Stimulated activated CD8-positive, alpha-beta memory T cell treated with anti-CD3 and anti-CD28 coated beads, Interleukin-15, amount 100 ng/mL, for 4 hours (primary cell): Measurements from ENCODE around the gene ANKRD45.
"Not testable (repeated sequence)": the region's sequence is repeated elsewhere in the genome, so short reads cannot be mapped to it uniquely, and the experiment has no call there.

ENCODE experiments used
- DNase-seq, 2 donors: peaks; one replicate each; pipeline ENCODE4 v3.0.0-alpha.2; 2020; ENCODE audit warnings: low read depth in 2 of 2

ANKRD45 gene, protein sequence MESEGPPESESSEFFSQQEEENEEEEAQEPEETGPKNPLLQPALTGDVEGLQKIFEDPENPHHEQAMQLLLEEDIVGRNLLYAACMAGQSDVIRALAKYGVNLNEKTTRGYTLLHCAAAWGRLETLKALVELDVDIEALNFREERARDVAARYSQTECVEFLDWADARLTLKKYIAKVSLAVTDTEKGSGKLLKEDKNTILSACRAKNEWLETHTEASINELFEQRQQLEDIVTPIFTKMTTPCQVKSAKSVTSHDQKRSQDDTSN

DNA sequence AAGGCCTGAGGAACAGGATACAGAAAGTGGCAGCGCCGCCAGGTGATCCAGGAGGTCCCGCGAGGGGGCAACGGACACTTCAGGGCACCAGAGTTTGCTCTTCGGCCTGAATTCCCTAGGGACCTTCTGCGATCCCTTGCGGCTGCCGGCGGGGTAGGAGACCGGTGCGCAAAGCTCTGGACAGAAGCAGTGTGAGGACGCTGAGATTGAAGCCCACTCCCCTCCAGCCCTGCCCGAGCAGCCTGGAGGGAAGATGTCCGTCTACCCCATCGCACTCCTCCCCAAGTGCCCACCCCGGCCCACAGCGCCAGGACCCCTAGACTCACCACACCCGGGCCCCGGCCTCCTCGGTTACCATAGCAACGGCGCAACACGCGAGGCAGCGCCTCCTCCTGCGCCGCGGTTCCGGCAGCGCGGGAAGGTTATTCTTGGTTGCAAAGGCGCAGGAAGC is at the start of gene ANKRD45:
TSS of gene ANKRD45 (minus strand) at position 361 of the 451 bp plus-strand sequence. CDS start 10,433 bp downstream, outside the sequence.
- DNase-seq: no peak

DNA sequence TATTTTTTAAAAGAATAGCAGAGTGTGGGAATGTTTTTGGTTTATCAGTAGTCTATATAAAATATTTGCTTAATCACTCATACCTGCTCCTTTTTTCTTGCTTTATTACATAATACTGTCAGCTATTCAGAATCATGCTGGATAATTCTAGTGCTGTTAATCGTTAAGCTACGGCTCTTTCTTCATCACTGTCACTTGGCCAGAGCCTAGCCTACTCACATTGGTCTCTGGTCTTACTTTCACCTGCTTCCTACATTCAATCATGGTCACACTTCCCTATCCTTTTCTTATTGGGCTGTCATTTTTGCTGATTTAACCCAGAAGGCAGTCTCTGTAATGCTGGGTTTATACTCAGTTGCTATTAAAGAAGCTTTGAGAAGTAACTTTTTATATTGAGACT is 47.6 kb upstream of the ANKRD45 start:
- DNase-seq: no peak

DNA sequence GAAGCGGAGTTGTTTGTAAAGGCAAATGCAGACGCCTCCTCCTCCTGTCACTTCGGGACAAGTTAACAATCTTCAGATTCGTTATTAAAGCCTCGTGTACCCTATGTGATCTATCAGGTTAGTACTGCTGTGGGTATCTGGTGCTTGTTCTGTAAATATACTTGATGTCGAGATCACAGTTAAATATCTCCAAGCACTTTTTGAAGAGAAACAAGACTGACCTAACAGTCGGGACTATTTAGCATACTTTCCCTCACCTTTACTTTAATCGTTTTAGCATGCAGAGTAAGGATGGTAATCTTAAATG is 45.8 kb upstream of the ANKRD45 start:
- no peak for DNase-seq

- peak; percentile 65 to 70 for DNase-seq
Measured at GRCh38 chr1:173714759-173715537, 45.3 kb upstream of the ANKRD45 start, which contains the start of gene KLHL20. TSS of gene KLHL20 (plus strand) at chr1:173714981. CDS start at chr1:173716044, 1,063 bp downstream.

GRCh38 chr1:173714441-173714758 is 44.7 kb upstream of the ANKRD45 start:
- DNase-seq: no peak

- DNase-seq: no peak
Measured at GRCh38 chr1:173708787-173709186, 39.1 kb upstream of the ANKRD45 start.

DNA sequence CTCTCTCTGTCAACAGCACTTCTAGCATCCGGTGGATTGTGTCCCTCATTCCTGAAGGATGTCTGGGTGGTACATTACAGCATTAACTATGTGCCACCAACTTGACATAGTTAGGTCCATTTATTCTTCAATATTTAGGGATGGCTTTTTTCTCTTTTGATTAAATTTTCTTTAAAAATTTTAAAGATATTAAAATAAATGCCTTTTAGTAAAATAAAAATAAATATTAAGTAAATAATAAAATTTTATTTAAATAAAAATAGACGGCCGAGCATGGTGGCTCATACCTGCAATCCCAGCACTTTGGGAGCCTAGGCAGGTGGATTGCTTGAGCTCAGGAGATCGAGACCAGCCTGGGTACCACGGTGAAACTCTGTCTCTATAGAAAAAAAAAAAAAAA is 35.5 kb upstream of the ANKRD45 start:
- DNase-seq: no peak

DNA sequence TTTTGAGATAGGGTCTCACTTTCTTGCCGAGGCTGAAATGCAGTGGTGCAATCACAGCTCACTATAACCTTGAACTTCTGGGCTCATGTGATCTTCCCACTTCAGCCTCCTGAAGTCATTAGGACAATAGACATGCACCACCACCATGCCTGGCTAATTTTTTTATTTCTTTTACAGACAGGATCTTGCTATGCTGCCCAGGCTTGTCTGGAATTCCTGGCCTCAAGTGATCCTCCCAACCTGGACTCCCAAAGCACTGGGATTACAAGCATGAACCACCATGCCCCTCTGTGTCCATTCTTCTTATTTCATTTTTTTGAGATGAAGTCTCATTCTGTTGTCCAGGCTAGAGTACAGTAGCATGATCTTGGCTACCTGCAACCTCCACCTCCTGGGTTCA is 33.1 kb upstream of the ANKRD45 start:
- DNase-seq: no peak

- DNase-seq: not testable (repeated sequence)
Measured at GRCh38 chr1:173701299-173701698, 31.6 kb upstream of the ANKRD45 start.

GRCh38 chr1:173693238-173693637 is 23.6 kb upstream of the ANKRD45 start:
- DNase-seq: no peak

DNA sequence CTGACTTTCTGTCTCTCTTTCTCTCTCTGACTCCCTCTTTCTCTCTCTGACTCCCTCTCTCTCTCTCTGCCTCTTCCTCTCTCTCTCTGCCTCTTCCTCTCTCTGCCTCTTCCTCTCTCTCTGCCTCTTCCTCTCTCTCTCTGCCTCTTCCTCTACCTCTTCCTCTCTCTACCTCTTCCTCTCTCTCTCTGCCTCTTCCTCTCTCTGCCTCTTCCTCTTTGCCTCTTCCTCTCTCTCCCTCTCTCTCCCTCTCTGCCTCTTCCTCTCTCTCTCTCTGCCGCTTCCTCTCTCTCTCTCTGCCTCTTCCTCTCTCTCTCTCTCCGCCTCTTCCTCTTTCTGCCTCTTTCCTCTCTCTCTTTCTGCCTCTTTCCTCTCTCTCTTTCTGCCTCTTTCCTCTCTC is 18.6 kb upstream of the ANKRD45 start:
- no peak for DNase-seq

DNA sequence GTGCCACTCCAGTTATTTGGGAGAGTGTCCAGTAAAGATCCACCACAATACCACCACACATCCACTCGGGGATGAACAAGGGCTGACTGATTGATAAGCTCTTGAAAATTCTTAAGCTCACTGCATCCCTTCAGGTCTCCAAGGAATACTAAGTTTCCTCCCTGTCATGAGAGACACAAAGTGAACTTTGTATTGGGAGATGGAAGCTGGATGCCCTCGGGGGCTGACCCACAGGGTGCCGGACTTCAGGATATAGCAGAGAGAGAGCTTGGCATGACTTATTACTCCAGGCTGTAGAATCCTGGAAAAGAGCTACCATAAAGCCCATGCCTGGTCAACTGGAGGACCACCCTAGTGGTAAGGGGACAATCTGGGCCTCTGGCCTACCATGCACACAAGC is 15.5 kb upstream of the ANKRD45 start:
- not testable (repeated sequence) for DNase-seq

GRCh38 chr1:173683838-173684237 is 14.2 kb upstream of the ANKRD45 start:
- not testable (repeated sequence) for DNase-seq

- DNase-seq: no peak
Measured at GRCh38 chr1:173682184-173682583, 12.5 kb upstream of the ANKRD45 start.

DNA sequence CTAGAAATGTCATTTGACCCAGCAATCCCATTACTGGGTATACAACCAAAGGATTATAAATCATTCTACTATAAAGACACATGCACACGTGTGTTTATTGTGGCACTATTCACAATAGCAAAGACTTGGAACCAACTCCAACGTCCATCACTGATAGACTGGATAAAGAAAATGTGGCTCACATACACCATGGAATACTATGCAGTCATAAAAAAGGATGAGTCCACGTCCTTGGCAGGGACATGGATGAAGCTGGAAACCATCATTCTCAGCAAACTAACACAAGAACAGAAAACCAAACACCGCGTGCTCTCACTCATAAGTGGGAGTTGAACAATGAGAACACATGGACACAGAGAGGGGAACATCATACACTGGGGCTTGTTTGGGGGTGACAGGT is 10.5 kb upstream of the ANKRD45 start:
- not testable (repeated sequence) for DNase-seq

DNA sequence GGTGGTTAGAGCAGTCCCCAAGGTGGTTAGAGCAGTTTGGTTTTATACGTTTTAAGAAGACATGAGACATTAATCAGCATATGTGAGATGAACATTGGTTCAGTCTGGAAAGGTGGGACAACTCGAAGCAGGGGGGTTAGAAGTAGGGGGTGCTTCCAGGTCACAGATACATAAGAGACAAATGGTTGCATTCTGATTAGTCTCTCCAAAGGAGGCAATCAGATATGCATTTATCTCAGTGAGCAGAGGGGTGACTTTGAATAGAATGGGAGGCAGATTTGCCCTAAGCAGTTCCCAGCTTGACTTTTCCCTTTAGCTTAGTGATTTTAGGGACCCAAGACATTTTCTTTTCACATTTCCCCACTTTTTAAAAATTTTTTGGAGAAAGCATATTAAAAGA is 4.8 kb upstream of the ANKRD45 start:
- DNase-seq: not testable (repeated sequence)

DNA sequence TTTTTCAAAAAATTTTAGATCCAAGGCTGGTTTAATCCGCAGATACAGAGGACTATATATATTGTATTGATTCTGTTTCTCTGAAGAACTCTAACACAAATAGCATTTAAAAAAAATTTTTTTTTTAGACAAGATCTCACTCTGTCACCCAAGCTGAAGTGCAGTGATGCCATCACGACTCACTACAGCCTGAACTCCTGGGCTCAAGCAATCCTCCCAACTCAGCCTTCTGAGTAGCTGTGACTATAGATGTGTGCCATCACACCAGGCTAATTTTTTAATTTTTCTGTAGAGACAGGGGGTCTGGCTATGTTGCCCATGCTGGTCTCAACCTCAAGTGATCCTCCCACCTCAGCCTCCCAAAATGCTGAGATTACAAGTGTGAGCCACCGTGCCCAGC is 3.0 kb downstream of the ANKRD45 start:
- no peak for DNase-seq

DNA sequence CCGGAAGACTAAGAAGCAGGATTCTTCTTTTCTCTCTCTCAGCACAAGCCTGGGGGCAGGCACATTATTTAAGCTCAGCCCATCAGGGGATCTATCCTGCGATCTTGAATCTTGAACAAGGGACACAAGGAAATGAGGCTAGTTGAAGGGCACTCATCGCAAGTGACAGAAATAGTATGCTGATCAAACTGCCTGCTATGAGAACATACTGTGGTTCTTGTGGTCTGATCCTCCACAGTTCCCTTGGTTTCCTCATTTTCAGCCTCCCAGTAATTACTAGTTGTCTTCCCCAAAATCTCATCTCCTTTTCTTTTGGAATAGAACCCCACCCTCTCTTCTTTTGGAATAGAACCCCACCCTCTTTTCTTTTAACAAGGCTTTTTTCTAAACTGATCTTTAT is 6.5 kb downstream of the ANKRD45 start:
- DNase-seq: no peak

DNA sequence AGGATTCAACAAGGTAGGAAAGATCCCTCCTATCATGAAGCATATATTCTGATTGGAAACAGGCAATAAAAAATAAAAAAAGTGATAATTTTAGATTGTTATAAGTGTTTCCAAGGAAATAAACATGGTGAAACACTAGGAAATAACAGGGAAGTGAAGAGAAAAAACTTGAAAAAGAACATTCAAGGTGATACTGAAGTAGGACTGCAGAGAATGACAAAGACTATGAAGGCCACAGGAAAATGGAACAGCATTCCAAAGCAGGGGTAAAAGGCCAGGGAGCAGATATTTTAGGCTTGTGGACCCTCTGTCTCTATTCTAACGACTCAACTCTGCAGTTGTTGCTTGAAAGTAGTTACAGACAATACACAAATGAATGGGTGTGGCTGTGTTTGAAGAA is 7.9 kb downstream of the ANKRD45 start:
- no peak for DNase-seq

- DNase-seq: no peak
Measured at GRCh38 chr1:173661271-173661670, 8.4 kb downstream of the ANKRD45 start.

DNA sequence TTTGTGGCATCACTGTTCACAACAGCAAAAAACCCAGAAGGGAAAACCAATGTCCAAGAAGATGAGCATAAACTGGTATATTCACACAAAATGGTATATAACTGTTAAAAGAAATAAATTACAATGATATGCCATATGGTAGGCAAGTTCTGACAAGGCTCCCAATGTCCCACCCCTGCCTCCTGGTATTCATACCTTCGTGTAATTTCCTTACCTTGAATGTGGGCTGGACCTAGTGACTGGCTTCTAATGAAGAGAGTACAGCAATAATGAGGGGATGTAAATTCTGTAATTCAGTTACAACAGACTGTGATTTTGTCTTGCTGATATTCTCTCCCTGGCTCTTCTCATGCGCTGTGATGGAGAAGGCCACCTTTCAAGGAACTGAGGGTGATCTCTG is 9.3 kb downstream of the ANKRD45 start:
- no peak for DNase-seq

GRCh38 chr1:173648880-173649605 is 20.6 kb downstream of the ANKRD45 start:
- DNase-seq: no peak

DNA sequence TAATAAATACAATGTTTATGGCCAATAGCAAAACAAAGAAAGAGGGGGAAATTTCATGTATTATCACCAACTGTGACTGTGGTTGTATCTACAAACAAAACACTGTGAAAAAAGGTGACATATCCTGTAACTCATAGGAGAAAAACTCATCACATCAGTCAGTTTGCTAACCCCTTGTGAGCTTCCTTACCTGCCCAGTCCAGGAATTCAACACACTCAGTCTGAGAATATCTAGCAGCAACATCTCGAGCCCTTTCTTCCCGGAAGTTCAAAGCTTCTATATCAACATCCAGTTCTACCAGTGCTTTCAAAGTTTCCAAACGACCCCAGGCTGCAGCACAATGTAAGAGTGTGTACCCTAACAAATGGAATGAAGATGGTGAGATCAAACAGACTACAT is 23.0 kb downstream of the ANKRD45 start:
- DNase-seq: no peak
